ENCODE results near the gene PCDHA1.

PCDHA1 gene

DNA sequence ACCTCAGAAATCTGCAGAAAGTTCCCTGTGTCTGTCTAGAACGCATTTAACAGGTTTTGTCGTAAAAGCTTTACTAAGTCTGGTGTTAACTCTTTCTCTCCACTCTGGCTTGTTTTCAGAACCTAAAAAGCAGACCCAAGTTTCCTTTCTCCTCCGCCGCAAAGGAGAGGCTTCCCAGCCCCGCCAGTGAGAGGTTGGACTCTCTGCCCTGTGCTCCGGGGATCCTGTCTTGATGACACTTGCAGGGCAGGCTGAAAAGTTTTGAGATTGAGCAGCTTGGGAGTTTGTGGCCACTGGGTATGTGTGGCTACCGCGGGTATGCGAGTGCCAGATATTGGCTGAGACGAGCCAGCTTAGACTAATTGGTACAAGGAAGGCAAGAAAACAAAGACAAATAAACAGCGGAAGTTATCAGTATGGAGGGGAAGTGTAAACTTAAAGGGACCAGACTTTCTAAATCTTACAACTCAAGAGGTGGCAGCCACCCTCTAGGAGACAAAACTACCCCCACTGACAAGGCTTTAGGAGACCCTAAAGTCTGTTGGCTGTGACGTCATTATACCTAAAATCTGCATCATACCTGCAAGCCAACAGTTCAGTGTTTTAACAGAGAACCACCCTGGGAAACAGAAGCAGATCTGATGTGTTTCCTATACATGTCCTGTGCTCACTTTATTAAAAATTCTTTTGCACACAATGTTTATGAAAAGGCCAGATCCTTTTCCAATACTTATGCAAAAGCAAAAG lies 224.3 kb downstream of the PCDHA1 start:
- DNase-seq (ENCODE audit: low spot score), result no peak
- in situ Hi-C loops (cut with MboI; ENCODE audit: low sequenced_read_pairs, unreplicated experiment), result no loop called here
- TF ChIP-seq, protein P1, sequence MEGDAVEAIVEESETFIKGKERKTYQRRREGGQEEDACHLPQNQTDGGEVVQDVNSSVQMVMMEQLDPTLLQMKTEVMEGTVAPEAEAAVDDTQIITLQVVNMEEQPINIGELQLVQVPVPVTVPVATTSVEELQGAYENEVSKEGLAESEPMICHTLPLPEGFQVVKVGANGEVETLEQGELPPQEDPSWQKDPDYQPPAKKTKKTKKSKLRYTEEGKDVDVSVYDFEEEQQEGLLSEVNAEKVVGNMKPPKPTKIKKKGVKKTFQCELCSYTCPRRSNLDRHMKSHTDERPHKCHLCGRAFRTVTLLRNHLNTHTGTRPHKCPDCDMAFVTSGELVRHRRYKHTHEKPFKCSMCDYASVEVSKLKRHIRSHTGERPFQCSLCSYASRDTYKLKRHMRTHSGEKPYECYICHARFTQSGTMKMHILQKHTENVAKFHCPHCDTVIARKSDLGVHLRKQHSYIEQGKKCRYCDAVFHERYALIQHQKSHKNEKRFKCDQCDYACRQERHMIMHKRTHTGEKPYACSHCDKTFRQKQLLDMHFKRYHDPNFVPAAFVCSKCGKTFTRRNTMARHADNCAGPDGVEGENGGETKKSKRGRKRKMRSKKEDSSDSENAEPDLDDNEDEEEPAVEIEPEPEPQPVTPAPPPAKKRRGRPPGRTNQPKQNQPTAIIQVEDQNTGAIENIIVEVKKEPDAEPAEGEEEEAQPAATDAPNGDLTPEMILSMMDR (IDR thresholded peaks at IDR 0.05; ENCODE audit: borderline replicate concordance, control extremely low read depth, extremely low read depth, insufficient read depth, missing control alignments), result no peak

DNA sequence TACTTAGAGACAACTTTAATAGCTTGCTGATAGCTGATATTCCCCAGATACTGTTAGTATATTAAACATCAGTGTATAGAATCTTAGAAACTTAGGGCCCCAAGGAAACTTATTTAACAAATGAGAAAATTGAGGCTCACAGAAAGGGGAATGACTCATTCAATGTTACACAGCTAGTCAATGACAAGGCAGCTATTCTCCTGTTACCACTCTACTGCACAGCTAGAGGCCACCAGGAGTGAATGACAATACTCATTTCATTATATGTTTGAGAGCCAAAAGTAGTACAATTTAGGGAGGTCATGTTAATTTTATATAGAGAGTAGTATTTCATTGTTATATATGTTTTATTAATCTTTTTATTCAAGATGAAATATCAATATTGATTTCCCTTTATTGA lies 232.0 kb downstream of the PCDHA1 start:
- in situ Hi-C loops (cut with MboI; ENCODE audit: low sequenced_read_pairs, unreplicated experiment), result no loop called here
- TF ChIP-seq, protein P1 (IDR thresholded peaks at IDR 0.05; ENCODE audit: borderline replicate concordance, control extremely low read depth, extremely low read depth, insufficient read depth, missing control alignments), result no peak
- DNase-seq (ENCODE audit: low spot score), result no peak

DNA sequence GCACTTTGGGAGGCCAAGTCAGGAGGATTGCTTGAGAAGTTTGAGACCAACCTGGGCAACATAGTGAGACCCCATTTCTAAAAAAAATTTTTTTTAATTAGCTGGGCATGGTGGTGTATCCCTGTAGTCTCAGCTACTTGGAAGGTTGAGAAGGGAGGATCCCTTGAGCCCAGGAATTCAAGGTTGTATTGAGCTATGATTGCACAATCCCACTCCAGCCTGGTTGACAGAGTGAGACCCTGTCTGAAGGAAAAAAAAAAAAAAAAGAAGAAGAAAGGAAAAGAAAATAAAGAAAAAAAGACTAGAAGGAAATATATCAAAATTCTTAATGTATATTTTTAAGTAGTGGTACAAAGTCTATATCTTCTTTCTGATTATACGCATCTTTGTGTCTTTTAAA lies 236.4 kb downstream of the PCDHA1 start:
- no peak for DNase-seq (ENCODE audit: low spot score)
- in situ Hi-C loops (cut with MboI; ENCODE audit: low sequenced_read_pairs, unreplicated experiment), result no loop called here
- TF ChIP-seq, protein P1 (IDR thresholded peaks at IDR 0.05; ENCODE audit: borderline replicate concordance, control extremely low read depth, extremely low read depth, insufficient read depth, missing control alignments), result no peak

DNA sequence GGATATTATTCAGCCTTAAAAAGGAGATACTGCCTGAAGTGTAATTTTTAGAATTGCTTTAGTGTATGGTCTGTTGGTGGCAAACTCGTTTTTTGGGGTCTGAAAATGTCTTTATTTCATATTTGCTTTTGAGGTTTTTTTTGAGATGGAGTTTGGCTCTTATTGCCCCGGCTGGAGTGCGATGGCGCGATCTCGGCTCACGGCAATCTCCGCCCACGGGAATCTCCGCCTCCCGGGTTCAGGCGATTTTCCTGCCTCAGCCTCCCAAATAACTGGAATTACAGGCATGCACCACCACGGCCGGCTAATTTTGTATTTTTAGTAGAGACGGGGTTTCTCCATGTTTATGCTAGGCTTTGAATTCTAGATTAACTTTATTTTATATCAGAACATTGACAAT lies 245.1 kb downstream of the PCDHA1 start:
- DNase-seq (ENCODE audit: low spot score), result no peak
- in situ Hi-C loops (cut with MboI; ENCODE audit: low sequenced_read_pairs, unreplicated experiment), result no loop called here
- TF ChIP-seq, protein P1 (IDR thresholded peaks at IDR 0.05; ENCODE audit: borderline replicate concordance, control extremely low read depth, extremely low read depth, insufficient read depth, missing control alignments), result no peak

DNA sequence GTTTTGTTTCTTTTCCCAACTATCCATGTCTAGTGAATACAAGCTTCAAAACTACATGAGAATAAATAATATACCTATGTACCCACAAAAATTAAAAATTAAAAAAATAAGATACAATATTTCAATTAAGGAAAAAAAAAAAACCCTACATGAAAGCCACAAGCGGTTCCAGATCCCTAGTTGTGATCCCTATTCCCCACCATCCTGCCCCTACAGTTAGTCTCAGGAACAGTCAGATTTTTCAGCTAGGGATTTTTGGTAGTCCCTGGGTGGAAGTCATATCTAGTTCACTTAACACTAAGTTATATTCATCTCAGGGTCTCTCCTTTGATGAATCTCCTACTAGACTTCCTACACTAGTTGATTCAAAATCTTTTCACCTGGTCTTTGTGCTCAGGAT lies 246.7 kb downstream of the PCDHA1 start:
- in situ Hi-C loops (cut with MboI; ENCODE audit: low sequenced_read_pairs, unreplicated experiment), result no loop called here
- TF ChIP-seq, protein P1 (IDR thresholded peaks at IDR 0.05; ENCODE audit: borderline replicate concordance, control extremely low read depth, extremely low read depth, insufficient read depth, missing control alignments), result no peak
- DNase-seq (ENCODE audit: low spot score), result no peak

DNA sequence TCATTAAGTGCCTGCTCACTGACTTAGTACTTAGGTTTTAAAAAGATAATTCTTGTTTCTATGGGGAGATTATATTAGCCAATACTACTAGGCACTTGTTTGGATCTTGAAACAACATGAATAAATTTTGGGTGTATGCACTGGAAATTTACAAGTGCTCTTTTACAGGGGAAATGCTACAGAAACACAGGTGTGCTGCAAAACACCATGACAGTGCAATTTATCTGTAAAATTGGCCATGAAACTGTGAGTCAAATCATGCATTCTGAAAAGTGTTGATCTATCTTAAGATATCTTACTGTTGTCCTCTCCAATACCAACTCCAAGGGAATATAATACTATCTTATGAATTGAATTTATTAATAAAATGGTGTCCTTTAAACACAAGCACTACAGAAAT lies 253.1 kb downstream of the PCDHA1 start:
- in situ Hi-C loops (cut with MboI; ENCODE audit: low sequenced_read_pairs, unreplicated experiment), result no loop called here
- no peak for DNase-seq (ENCODE audit: low spot score)
- TF ChIP-seq, protein P1 (IDR thresholded peaks at IDR 0.05; ENCODE audit: borderline replicate concordance, control extremely low read depth, extremely low read depth, insufficient read depth, missing control alignments), result no peak
